HEK293 (cell line): ENCODE measurements around the gene CTDSPL2.

Experiments used
- CTCF ChIA-PET: fragments of 350-600 bp; formaldehyde crosslinking; extraction: SDS; loops from one replicate; lab custom pipeline; 2021; ENCODE audit warnings: antibody characterized with exemption; lab: Yijun Ruan, JAX
- POLR2A ChIA-PET: fragments of 300-600 bp; formaldehyde crosslinking; extraction: SDS; loops from one replicate; lab custom pipeline; 2020; ENCODE audit warnings: antibody characterized with exemption, inconsistent platforms; lab: Yijun Ruan, JAX
- H3K27ac ChIP-seq: fragments of 200-500 bp; sonication (Bioruptor generic); 2 replicates; pipeline ENCODE4 v1.5.1; 2014; ENCODE audit warnings: low read depth, low read length, control low read depth, inconsistent platforms; ENCODE audit errors: extremely low read depth
- H3K36me3 ChIP-seq, 2 experiments: fragments of 200-500 bp in 1 of 2; sonication (Bioruptor generic) in 1 of 2; 1 replicate in 1 of 2; 2 replicates in 1 of 2; pipeline ENCODE4 v1.5.1; 2014 to 2017; ENCODE audit warnings: inconsistent platforms in 2 of 2, low read length in 2 of 2; ENCODE audit not compliant: control insufficient read depth in 2 of 2, insufficient read depth in 1 of 2
- H3K4me1 ChIP-seq: fragments of 200-500 bp; sonication (Bioruptor generic); 2 replicates; pipeline ENCODE4 v1.5.1; 2014; ENCODE audit warnings: mild to moderate bottlenecking, low read length, inconsistent platforms; ENCODE audit not compliant: control insufficient read depth, insufficient read depth
- H3K4me3 ChIP-seq: 2 replicates; pipeline ENCODE4 v1.5.1; 2011; ENCODE audit warnings: low read depth, mild to moderate bottlenecking, control low read depth, low read length, moderate library complexity
- H3K9me3 ChIP-seq: fragments of 200-500 bp; sonication (Bioruptor generic); 2 replicates; pipeline ENCODE4 v1.5.1; 2014; ENCODE audit warnings: low read depth, low read length, inconsistent platforms; ENCODE audit not compliant: control insufficient read depth, insufficient read depth
- MZF1 ChIP-seq: fragments of 450-650 bp; formaldehyde crosslinking; IDR thresholded peaks from 2 replicates; pipeline ENCODE4 v1.5.1; 2017; ENCODE audit warnings: missing biosample characterization, missing genetic modification characterization, borderline replicate concordance
- SETDB1 ChIP-seq: IDR thresholded peaks from one replicate; pipeline ENCODE4 v1.6.1; 2017; ENCODE audit warnings: mild to moderate bottlenecking, low read length, moderate library complexity, mixed read lengths; ENCODE audit not compliant: insufficient read length
- WT1 ChIP-seq: fragments of 450-650 bp; formaldehyde crosslinking; IDR thresholded peaks from 2 replicates; pipeline ENCODE4 v1.5.1; 2016; ENCODE audit warnings: missing biosample characterization, missing genetic modification characterization
- ZBTB1 ChIP-seq: fragments of 450-650 bp; formaldehyde crosslinking; IDR thresholded peaks from 2 replicates; pipeline ENCODE4 v1.5.1; 2016; ENCODE audit warnings: missing biosample characterization, missing genetic modification characterization
- ZFHX2 ChIP-seq: fragments of 450-650 bp; formaldehyde crosslinking; conservative IDR thresholded peaks from 2 replicates; pipeline ENCODE4 v1.5.1; 2016; ENCODE audit warnings: missing biosample characterization, missing genetic modification characterization
- ZFP3 ChIP-seq: fragments of 450-650 bp; formaldehyde crosslinking; IDR thresholded peaks from 2 replicates; pipeline ENCODE4 v1.5.1; 2016; ENCODE audit warnings: low read depth, missing biosample characterization, missing genetic modification characterization
- ZNF146 ChIP-seq: fragments of 450-650 bp; formaldehyde crosslinking; IDR thresholded peaks from 2 replicates; pipeline ENCODE4 v1.5.1; 2016; ENCODE audit warnings: missing biosample characterization, missing genetic modification characterization
- ZNF155 ChIP-seq: fragments of 450-650 bp; formaldehyde crosslinking; IDR thresholded peaks from 2 replicates; pipeline ENCODE4 v1.5.1; 2016; ENCODE audit warnings: missing biosample characterization, missing genetic modification characterization
- ZNF202 ChIP-seq: fragments of 450-650 bp; formaldehyde crosslinking; IDR thresholded peaks from 2 replicates; pipeline ENCODE4 v1.5.1; 2016; ENCODE audit warnings: missing biosample characterization, missing genetic modification characterization, borderline replicate concordance
- ZNF391 ChIP-seq: fragments of 450-650 bp; formaldehyde crosslinking; IDR thresholded peaks from 2 replicates; pipeline ENCODE4 v1.5.1; 2016; ENCODE audit warnings: low read depth, missing biosample characterization, missing genetic modification characterization, borderline replicate concordance
- ZNF529 ChIP-seq: fragments of 450-650 bp; formaldehyde crosslinking; IDR thresholded peaks from 2 replicates; pipeline ENCODE4 v1.5.1; 2017; ENCODE audit warnings: missing genetic modification characterization, missing biosample characterization; ENCODE audit not compliant: insufficient replicate concordance
- ZNF585B ChIP-seq: fragments of 450-650 bp; formaldehyde crosslinking; IDR thresholded peaks from 2 replicates; pipeline ENCODE4 v1.5.1; 2016; ENCODE audit warnings: missing biosample characterization, missing genetic modification characterization
- ZNF600 ChIP-seq: fragments of 450-650 bp; formaldehyde crosslinking; IDR thresholded peaks from 2 replicates; pipeline ENCODE4 v1.5.1; 2016; ENCODE audit warnings: missing biosample characterization, missing genetic modification characterization
- TF ChIP-seq, protein P1 (sequence below): fragments of 450-650 bp; formaldehyde crosslinking; IDR thresholded peaks from 2 replicates; pipeline ENCODE4 v1.5.1; 2017; ENCODE audit warnings: missing biosample characterization, missing genetic modification characterization
- TF ChIP-seq, protein P2 (sequence below): fragments of 450-650 bp; formaldehyde crosslinking; IDR thresholded peaks from 2 replicates; pipeline ENCODE4 v1.5.1; 2016; ENCODE audit warnings: missing biosample characterization, missing genetic modification characterization
- TF ChIP-seq, protein P3 (sequence below): fragments of 450-650 bp; formaldehyde crosslinking; IDR thresholded peaks from 2 replicates; pipeline ENCODE4 v1.5.1; 2016; ENCODE audit warnings: missing biosample characterization, missing genetic modification characterization
- TF ChIP-seq, protein P4 (sequence below): fragments of 450-650 bp; formaldehyde crosslinking; IDR thresholded peaks from 2 replicates; pipeline ENCODE4 v1.5.1; 2016; ENCODE audit warnings: missing biosample characterization, missing genetic modification characterization
- TF ChIP-seq, protein P5 (sequence below): fragments of 450-650 bp; formaldehyde crosslinking; IDR thresholded peaks from 2 replicates; pipeline ENCODE4 v1.5.1; 2016; ENCODE audit warnings: missing biosample characterization, missing genetic modification characterization

The CTDSPL2 gene

DNA sequence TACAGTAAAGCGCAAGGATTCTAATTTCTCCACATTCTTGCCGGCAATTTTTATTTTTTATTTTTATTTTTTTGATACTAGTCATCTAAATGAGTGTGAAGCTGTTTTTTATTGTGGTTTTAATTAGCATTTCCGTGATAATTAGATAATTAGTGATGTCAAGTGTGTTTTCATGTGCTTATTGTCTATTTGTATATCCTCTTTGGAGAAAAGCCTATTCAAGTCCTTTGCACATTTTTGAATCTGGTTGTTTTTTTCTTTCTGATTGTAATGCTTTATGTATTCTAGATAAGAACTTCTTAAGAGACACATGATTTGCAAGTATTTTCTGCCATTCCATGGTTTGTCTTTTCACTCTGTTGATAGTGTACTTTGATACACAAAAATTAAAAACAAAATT lies 16.1 kb downstream of the CTDSPL2 start:
- CTCF ChIA-PET: interaction anchor here (0.6 kb wide), 1 partner anchor 41 kb away, joined by 3 read pairs; no protein-coding TSS in a partner anchor
- POLR2A ChIA-PET: no interaction called here
- TF ChIP-seq ZNF202 (tag by site-specific recombination) (no peak), ZNF600 (tag by site-specific recombination) (no peak), ZNF585B (tag by site-specific recombination) (no peak)
- TF ChIP-seq, protein P1, sequence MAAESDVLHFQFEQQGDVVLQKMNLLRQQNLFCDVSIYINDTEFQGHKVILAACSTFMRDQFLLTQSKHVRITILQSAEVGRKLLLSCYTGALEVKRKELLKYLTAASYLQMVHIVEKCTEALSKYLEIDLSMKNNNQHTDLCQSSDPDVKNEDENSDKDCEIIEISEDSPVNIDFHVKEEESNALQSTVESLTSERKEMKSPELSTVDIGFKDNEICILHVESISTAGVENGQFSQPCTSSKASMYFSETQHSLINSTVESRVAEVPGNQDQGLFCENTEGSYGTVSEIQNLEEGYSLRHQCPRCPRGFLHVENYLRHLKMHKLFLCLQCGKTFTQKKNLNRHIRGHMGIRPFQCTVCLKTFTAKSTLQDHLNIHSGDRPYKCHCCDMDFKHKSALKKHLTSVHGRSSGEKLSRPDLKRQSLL: no peak
- TF ChIP-seq, all 188 proteins: peak for 0
- Histone ChIP-seq H3K4me1 (no peaks in the 10 kb centered on the region), H3K9me3 (no peaks in the 10 kb centered on the region), H3K4me3 (no peak overlapping the region), H3K36me3 (peaks cover 0 to 5% of the 10 kb centered on the region in 2 experiments; a peak in 2 of 3 replicates), H3K27ac (no peak overlapping the region)

DNA sequence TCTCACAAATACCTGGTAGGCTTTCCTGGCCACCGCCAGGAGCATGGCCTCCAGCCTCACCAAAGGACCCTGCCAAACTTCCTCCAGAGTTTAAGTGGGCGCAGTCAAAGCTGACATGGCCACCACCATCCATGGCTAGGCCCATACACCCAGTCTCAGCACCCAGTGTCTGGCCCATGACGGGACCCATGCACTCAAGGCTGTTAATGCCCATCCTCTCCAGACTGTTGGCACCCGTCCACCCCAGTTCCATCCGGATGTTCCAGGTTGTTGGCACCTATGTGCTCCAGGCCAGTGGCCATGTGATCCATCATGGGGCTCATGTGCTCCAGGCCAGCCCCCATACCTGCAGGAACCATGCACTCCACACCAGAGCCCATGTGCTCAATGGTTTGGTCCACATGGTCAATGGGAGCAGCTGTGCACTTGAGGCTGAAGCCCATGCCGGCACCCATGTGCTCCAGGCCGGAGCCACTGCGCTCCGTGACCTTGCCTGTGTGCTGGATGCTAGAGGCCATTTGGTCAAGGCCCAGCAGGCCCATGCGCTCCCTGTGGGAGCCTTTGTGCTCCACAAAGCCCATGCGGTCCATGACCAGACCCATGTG lies 20.4 kb downstream of the CTDSPL2 start:
- no peak overlapping the region for H3K27ac ChIP-seq

DNA sequence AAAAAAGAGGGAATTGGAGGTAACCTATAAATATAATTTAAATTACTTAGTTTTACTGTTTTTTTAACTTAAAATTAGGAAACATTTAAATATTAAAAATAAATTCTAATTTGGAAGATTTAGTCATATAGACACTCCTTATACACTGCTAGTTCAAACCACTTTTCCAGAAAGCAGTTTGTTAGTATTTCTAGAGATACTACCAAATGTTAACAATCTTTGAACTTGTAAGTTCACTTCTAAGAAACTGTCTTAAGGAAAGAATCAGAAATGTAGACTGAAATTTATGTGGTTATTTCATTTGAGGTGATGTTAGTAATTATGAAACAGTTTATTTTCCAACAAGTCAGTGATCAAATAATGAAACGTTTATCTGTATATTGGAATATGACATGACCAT lies 22.7 kb downstream of the CTDSPL2 start:
- POLR2A ChIA-PET: no interaction called here
- no peak for TF ChIP-seq ZNF146 (tag by site-specific recombination)
- TF ChIP-seq, protein P2, sequence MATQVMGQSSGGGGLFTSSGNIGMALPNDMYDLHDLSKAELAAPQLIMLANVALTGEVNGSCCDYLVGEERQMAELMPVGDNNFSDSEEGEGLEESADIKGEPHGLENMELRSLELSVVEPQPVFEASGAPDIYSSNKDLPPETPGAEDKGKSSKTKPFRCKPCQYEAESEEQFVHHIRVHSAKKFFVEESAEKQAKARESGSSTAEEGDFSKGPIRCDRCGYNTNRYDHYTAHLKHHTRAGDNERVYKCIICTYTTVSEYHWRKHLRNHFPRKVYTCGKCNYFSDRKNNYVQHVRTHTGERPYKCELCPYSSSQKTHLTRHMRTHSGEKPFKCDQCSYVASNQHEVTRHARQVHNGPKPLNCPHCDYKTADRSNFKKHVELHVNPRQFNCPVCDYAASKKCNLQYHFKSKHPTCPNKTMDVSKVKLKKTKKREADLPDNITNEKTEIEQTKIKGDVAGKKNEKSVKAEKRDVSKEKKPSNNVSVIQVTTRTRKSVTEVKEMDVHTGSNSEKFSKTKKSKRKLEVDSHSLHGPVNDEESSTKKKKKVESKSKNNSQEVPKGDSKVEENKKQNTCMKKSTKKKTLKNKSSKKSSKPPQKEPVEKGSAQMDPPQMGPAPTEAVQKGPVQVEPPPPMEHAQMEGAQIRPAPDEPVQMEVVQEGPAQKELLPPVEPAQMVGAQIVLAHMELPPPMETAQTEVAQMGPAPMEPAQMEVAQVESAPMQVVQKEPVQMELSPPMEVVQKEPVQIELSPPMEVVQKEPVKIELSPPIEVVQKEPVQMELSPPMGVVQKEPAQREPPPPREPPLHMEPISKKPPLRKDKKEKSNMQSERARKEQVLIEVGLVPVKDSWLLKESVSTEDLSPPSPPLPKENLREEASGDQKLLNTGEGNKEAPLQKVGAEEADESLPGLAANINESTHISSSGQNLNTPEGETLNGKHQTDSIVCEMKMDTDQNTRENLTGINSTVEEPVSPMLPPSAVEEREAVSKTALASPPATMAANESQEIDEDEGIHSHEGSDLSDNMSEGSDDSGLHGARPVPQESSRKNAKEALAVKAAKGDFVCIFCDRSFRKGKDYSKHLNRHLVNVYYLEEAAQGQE (tag by site-specific recombination): no peak
- no peak for TF ChIP-seq ZBTB1
- TF ChIP-seq ZFP3 (tag by site-specific recombination): no peak
- TF ChIP-seq, protein P3, sequence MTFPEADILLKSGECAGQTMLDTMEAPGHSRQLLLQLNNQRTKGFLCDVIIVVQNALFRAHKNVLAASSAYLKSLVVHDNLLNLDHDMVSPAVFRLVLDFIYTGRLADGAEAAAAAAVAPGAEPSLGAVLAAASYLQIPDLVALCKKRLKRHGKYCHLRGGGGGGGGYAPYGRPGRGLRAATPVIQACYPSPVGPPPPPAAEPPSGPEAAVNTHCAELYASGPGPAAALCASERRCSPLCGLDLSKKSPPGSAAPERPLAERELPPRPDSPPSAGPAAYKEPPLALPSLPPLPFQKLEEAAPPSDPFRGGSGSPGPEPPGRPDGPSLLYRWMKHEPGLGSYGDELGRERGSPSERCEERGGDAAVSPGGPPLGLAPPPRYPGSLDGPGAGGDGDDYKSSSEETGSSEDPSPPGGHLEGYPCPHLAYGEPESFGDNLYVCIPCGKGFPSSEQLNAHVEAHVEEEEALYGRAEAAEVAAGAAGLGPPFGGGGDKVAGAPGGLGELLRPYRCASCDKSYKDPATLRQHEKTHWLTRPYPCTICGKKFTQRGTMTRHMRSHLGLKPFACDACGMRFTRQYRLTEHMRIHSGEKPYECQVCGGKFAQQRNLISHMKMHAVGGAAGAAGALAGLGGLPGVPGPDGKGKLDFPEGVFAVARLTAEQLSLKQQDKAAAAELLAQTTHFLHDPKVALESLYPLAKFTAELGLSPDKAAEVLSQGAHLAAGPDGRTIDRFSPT (tag by site-specific recombination): no peak
- no peak for TF ChIP-seq ZFHX2
- TF ChIP-seq, protein P4, sequence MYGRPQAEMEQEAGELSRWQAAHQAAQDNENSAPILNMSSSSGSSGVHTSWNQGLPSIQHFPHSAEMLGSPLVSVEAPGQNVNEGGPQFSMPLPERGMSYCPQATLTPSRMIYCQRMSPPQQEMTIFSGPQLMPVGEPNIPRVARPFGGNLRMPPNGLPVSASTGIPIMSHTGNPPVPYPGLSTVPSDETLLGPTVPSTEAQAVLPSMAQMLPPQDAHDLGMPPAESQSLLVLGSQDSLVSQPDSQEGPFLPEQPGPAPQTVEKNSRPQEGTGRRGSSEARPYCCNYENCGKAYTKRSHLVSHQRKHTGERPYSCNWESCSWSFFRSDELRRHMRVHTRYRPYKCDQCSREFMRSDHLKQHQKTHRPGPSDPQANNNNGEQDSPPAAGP (tag by site-specific recombination): no peak
- TF ChIP-seq ZNF391 (tag by site-specific recombination): no peak
- TF ChIP-seq, protein P5, sequence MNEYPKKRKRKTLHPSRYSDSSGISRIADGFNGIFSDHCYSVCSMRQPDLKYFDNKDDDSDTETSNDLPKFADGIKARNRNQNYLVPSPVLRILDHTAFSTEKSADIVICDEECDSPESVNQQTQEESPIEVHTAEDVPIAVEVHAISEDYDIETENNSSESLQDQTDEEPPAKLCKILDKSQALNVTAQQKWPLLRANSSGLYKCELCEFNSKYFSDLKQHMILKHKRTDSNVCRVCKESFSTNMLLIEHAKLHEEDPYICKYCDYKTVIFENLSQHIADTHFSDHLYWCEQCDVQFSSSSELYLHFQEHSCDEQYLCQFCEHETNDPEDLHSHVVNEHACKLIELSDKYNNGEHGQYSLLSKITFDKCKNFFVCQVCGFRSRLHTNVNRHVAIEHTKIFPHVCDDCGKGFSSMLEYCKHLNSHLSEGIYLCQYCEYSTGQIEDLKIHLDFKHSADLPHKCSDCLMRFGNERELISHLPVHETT: no peak
- TF ChIP-seq MZF1 (tag by site-specific recombination): no peak
- peaks cover 0 to 5% of the 10 kb centered on the region in 2 experiments; a peak in 2 of 3 replicates for H3K36me3 ChIP-seq
- CTCF ChIA-PET: no interaction called here
- H3K27ac ChIP-seq: no peak overlapping the region
- no peak overlapping the region for H3K4me3 ChIP-seq
- H3K4me1 ChIP-seq: no peaks in the 10 kb centered on the region
- H3K9me3 ChIP-seq: no peaks in the 10 kb centered on the region

More for the DNA sequence above, 20.4 kb downstream of the CTDSPL2 start:
- H3K36me3 ChIP-seq: peaks cover 0 to 5% of the 10 kb centered on the region in 2 experiments; a peak in 2 of 3 replicates
- ChIA-PET CTCF (no interaction called here), POLR2A (no interaction called here)
- TF ChIP-seq ZNF529 (tag by site-specific recombination) (no peak), ZNF155 (tag by site-specific recombination) (no peak), WT1 (tag by site-specific recombination) (no peak), SETDB1 (no peak)
- TF ChIP-seq, protein P1: peak; percentile 75; the same call in 1 of the 2 replicates
- no peaks in the 10 kb centered on the region for H3K9me3 ChIP-seq
- H3K4me1 ChIP-seq: no peaks in the 10 kb centered on the region
- no peak overlapping the region for H3K4me3 ChIP-seq
